ENCODE data around the gene NPTX1.
"Not testable (repeated sequence)": the region's sequence is repeated elsewhere in the genome, so short reads cannot be mapped to it uniquely, and the experiment has no call there.

Gene NPTX1, protein sequence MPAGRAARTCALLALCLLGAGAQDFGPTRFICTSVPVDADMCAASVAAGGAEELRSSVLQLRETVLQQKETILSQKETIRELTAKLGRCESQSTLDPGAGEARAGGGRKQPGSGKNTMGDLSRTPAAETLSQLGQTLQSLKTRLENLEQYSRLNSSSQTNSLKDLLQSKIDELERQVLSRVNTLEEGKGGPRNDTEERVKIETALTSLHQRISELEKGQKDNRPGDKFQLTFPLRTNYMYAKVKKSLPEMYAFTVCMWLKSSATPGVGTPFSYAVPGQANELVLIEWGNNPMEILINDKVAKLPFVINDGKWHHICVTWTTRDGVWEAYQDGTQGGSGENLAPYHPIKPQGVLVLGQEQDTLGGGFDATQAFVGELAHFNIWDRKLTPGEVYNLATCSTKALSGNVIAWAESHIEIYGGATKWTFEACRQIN

DNA sequence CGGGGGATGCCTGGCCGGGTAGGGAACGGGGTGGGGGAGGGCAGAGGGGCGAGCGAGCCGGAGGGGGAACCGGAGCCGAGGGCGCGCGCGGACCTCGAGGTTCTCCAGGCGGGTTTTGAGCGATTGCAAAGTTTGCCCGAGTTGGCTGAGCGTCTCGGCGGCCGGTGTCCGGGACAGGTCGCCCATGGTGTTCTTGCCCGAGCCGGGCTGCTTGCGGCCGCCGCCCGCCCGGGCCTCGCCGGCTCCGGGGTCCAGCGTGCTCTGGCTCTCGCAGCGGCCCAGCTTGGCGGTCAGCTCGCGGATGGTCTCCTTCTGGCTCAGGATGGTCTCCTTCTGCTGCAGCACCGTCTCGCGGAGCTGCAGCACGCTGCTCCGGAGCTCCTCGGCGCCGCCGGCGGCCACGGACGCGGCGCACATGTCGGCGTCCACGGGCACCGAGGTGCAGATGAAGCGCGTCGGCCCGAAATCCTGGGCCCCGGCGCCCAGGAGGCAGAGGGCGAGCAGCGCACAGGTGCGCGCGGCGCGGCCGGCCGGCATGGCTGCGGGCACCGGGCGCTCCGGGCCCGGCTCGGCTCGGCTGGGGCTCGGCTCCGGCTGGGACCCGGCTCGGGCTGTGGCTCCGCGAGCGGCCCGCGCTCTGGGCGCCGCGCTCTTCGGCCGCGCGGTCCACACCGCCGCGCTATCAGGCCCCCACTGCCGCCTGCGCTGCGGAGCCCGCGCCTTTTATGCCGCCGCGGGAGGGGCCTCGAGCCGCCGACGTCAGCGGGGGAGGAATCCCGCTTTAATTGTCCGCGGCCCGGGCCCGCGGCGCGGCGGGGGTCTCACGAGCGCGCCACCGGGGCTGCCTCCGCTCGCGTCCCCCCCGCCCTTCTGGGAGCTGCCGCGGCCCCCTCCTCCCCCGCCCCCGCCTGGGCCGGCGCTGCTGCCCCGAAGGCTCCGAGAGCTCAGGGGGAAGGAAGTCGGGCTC is at the start of gene NPTX1:
TSS of gene NPTX1 (minus strand) at position 698 of the 967 bp plus-strand sequence. CDS start at position 537, 161 bp downstream.
- peak in 1 of 2 donors; percentile 17 for DNase-seq (ENCODE audit: low read depth in 2 of 2)

DNA sequence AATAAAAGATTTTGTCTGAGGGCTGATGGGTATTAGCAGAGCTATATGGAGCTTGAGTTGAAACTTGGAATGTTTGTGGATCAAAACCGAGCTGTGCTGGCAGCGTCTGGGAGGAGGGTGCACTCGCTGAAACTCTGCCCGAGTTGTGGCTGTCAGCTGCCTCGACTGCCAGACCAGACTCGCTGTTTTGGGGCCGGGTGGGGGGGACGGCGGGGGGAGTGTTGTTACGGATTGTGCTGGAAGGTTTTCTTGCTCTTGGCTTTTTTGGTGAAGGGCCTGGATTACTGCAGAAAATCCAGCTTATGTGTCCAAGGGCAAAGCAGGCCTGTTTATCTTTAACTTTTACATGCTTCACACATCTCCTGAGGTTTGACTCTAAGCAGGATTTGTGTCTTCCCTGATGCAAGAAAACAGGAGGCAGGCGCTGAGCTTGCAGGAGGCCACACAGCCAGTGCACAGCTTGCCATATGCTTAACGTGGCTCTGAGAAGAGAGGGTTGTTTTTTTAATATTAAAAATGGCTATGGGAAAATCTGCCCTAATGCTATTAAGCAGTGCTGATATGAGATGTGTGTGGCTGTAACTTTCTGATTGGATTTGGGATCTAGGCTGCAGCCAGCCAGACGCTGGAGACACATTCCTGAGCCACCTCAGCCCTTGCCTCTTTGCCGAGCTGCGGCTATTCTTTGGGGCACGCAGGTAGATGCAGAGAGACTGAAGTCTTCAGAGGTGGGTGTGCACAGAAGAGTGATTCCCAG is 47.7 kb upstream of the NPTX1 start:
- no peak for DNase-seq (ENCODE audit: low read depth in 2 of 2)

- no peak for DNase-seq (ENCODE audit: low read depth in 2 of 2)
These were observed 46.8 kb upstream of the NPTX1 start for GRCh38 chr17:80523054-80523744.

- no peak for DNase-seq (ENCODE audit: low read depth in 2 of 2)
These were observed 44.5 kb upstream of the NPTX1 start for GRCh38 chr17:80520810-80521455.

GRCh38 chr17:80519091-80519781 is 42.8 kb upstream of the NPTX1 start:
- DNase-seq (ENCODE audit: low read depth in 2 of 2): no peak

DNA sequence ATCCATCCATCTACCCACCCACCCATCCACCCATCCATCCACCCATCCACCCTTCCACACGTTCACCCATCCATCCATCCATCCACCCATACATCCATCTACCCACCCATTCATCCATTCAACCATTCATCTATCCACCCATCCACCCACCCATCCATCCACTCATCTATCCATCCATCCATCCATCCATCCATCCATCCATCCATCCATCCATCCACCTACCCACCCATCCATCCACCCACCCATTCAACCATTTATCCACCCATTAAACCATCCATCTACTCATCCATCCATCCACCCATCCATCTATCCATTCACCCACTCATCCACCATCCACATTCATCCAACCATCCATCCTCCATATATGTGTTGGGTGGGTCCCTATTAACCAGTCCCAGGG is 42.0 kb upstream of the NPTX1 start:
- no peak for DNase-seq (ENCODE audit: low read depth in 2 of 2)

DNA sequence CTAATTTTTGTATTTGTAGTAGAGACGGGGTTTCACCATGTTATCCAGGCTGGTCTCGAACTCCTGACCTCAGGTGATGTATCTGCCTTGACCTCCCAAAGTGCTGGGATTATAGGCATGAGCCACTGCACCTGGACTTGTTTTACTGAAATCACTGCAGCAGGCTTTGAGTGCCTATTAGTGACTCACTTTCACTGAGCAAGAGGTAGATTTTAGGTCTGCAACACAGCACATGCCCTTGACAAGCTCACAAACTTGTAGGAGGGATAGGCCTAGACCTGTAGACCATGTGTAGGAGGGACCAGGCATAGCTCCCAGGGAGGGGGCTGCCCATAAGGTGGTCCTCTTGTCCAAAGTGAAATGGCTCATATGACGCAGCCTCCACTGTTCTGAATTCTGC is 41.2 kb upstream of the NPTX1 start:
- no peak for DNase-seq (ENCODE audit: low read depth in 2 of 2)

GRCh38 chr17:80516171-80516932 is 39.9 kb upstream of the NPTX1 start:
- no peak for DNase-seq (ENCODE audit: low read depth in 2 of 2)

- DNase-seq (ENCODE audit: low read depth in 2 of 2): no peak
These were observed 37.5 kb upstream of the NPTX1 start for GRCh38 chr17:80513892-80514291.

GRCh38 chr17:80513201-80513600 is 36.8 kb upstream of the NPTX1 start:
- DNase-seq (ENCODE audit: low read depth in 2 of 2): no peak

DNA sequence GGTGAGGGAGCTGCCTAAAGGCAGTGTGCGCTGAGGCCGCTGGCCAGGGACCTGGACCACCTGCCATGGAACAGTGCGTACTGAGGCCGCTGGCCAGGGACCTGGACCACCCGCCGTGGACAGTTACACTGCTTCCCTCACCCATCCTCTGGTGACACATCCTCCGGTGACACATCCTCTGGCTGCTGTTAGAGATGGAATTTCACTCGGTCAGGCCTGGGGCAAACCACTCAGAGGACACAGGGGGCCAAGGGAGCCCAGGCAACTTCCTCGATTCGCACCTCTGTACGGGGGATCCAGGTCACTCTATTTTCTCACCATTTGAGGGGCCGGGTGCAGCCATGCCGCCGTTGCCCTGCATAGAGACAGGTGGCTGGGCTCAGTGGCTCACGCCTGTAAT is 35.8 kb upstream of the NPTX1 start:
- no peak for DNase-seq (ENCODE audit: low read depth in 2 of 2)

DNA sequence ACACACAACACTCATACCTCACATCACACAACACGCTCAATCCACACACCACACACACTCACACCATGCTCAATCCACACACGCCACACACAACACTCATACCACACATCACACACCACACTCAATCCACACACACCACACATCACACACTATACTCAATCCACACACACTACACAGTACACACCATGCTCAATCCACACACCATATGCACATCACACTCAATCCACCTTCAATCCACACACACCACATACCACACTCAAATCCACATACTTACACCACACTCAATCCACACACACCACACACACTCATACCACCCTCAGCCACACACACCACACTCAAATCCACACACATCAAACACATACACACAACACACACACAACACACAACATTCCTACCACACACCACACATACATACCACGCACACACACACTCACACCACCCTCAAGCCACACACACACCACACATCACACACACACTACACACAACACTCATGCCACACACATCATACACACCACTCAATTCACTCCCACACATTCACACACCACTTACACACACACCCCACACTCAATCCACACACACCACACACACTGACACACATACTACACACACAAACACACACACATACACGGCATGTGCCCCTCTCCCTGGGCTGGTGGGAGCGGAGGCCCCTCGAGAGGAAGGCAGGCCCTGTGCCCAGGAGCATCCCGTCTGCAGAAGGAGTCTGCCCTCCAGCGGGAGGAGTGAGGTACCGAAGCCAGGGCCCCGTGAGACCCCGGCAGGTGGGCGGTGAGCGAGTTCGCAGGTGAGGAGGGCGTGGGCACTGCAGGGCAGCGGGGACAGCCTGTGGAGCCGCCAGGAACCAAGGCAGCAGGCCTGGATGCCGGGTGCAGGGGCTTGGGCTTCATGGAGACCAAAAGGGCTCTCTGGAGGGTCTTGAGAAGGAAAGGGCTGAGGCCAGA is 35.1 kb upstream of the NPTX1 start:
- DNase-seq (ENCODE audit: low read depth in 2 of 2): no peak

GRCh38 chr17:80510772-80511171 is 34.4 kb upstream of the NPTX1 start:
- DNase-seq (ENCODE audit: low read depth in 2 of 2): no peak

DNA sequence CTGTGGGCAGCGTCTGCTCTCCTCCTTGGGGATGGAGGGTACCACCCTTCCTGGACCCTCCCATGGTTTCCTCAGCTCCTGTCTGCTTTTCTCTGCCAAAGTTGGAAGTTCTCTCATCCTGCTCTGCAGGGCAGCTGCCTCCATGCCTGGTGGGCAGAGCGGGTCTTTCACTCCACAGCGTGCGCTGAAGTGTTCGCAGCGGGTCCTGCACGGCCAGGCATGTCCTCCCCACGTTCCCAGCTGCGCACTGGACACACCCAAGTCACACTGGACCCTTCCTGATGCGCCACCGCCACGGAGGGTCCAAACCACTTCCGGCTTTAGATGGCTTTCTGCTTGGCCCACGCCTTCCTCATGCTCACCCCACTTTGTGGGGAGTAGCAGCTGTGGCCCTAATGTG is 33.7 kb upstream of the NPTX1 start:
- DNase-seq (ENCODE audit: low read depth in 2 of 2): no peak

DNA sequence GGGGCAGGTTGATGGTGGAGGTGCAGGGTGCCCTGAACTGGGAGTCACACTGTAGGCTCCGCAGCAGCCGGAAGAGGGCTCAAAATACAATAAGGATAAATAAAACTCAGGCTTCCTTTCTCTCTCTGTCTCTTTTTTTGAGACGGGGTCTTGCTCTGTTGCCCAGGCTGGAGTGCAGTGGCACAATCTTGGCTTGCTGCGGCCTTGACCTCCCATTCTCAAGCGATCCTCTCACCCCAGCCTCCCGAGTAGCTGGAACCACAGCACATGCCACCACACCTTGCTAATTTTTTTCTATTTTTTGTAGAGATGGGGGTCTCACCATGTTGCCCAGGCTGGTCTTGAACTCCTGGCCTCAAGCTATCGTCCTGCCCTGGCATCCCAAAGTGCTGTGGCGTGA is 32.9 kb upstream of the NPTX1 start:
- DNase-seq (ENCODE audit: low read depth in 2 of 2): no peak

DNA sequence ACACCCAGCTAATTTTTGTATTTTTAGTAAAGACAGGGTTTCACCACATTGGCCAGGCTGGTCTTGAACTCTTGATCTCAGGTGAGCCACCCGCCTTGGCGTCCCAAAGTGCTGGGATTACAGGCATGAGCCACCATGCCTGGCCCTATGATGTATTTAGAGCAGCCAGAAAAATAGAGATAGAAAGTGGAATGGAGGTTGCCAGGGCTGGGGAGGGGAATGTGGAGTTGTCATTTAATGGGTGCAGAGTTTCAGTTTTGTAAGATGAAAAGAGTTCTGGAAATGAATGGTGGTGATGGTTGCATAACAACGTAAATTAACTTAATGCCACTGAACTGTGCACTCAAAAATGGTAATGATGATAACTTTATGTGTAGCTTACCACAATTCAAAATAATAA is 31.6 kb upstream of the NPTX1 start:
- no peak for DNase-seq (ENCODE audit: low read depth in 2 of 2)

DNA sequence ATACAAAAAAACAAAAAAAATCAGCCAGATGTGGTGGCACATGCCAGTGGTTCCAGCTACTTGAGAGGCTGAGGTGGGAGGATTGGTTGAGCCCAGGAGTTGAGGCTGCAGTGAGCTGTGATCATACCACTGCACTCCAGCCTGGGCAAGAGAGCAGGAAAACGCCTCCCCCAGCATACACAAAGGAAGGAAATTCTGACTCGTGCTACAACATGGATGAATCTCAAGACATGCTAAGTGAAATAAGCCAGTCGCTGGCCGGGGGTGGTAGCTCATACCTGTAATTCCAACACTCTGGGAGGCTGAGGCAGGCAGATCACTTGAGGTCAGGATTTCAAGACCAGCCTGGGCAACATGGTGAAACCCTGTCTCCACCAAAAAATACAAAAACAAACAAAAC is 30.8 kb upstream of the NPTX1 start:
- not testable (repeated sequence) for DNase-seq (ENCODE audit: low read depth in 2 of 2)

Measured in stimulated activated CD4-positive, alpha-beta T cell treated with anti-CD3 and anti-CD28 coated beads, Interleukin-1b, Interleukin-23, amount 100 ng/mL, for 4 hours (primary cell).